ENCODE data around the gene FBXO31. TPM values are rescaled to one million over a fixed set of nuclear protein-coding genes. Genes with fewer than 3 reads are reported as not detected.
"Not testable (repeated sequence)": the region's sequence is repeated elsewhere in the genome, so short reads cannot be mapped to it uniquely, and the experiment has no call there.

FBXO31 gene
- total RNA-seq, 1 experiment from 2014 or later = 11.9 TPM

- H3K9me3 ChIP-seq (replicated peaks) = no peaks in the 10 kb centered on the region
- no peak for DNase-seq
- H3K4me3 ChIP-seq = no peak overlapping the region
- H3K27me3 ChIP-seq = no peaks in the 10 kb centered on the region
- no peaks in the 10 kb centered on the region for H3K36me3 ChIP-seq
- no peak overlapping the region for H3K27ac ChIP-seq
- no peaks in the 10 kb centered on the region for H3K4me1 ChIP-seq
Observed at GRCh38 chr16:87395181-87395842, 11.7 kb upstream of the FBXO31 start.

DNA sequence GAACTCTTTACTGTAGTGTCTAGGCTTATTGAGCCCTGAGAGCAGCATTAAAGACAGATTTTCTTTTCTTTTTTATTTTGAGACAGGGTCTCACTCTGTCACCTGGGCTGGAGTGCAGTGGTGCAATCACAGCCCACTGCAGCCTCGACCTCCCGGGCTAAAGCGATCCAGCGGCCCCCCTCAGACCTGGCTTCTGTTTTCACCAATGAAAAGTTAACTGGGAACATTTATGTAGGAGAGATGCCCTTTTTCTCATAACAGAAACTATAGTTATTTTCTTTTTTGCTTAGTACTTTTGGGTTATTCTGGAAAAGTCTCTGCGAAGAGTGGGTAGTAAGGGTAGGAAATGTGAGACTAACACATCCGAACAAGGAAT is 10.1 kb upstream of the FBXO31 start:
- H3K4me3 ChIP-seq = no peak overlapping the region
- no peaks in the 10 kb centered on the region for H3K36me3 ChIP-seq
- no peaks in the 10 kb centered on the region for H3K27me3 ChIP-seq
- H3K27ac ChIP-seq = no peak overlapping the region
- H3K9me3 ChIP-seq (replicated peaks) = no peaks in the 10 kb centered on the region
- H3K4me1 ChIP-seq = no peaks in the 10 kb centered on the region; the same call in 1 of the 2 replicates
- DNase-seq = no peak

GRCh38 chr16:87392821-87393679 is 9.5 kb upstream of the FBXO31 start:
- DNase-seq = peak; percentile 16 to 38

DNA sequence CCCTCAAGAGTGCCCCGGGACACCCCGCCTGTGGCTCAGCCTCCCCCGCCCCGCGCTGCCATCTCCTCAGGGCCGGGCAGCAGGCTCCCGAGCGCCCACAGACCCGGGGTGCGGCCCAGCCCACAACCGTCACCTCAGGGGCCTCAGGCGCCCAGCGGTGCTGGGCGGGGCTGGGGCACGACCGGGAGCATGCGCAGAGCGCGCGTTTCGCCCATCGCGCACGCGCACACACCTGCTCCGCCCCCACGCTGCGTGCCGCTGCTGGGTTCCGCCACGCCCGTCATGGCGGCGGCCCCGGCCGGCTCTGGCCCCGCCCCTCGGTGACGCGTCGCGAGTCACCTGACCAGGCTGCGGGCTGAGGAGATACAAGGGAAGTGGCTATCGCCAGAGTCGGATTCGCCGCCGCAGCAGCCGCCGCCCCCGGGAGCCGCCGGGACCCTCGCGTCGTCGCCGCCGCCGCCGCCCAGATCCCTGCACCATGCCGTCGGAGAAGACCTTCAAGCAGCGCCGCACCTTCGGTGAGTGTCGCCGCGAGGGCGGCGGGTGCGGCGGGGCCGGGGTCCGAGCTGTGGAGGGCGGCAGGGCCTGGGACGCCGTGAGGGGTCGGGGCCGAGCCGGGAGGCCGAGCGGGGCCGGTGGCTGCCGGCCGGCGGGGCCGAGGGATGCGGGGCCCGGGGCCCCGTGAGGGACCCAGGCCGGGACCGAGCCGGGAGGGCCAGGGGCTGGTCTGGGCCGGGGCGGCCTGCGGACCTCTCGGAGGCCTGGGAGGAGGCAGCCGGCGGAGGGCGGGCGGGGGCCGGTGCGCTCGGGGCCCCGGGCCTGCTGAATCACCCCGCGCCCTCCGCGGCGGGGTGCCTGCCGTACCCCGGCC is 8.6 kb upstream of the FBXO31 start, which contains the start of gene MAP1LC3B:
TSS of gene MAP1LC3B (plus strand) at position 387 of the 871 bp plus-strand sequence. CDS start at position 479, 92 bp downstream.
- peak; percentile 89 to 90 for DNase-seq
- H3K9me3 ChIP-seq (replicated peaks) = no peaks in the 10 kb centered on the region
- no peaks in the 10 kb centered on the region for H3K36me3 ChIP-seq
- no peaks in the 10 kb centered on the region for H3K27me3 ChIP-seq
- H3K4me3 ChIP-seq = peak within 1 kb of the TSS; percentile 75
- peak within 1 kb of the TSS; percentile 63 for H3K27ac ChIP-seq
- H3K4me1 ChIP-seq = peaks cover 2% of the 10 kb centered on the region

More at GRCh38 chr16:87392821-87393679, 9.5 kb upstream of the FBXO31 start:
- Histone ChIP-seq H3K36me3 (no peaks in the 10 kb centered on the region), H3K9me3 (replicated peaks) (no peaks in the 10 kb centered on the region), H3K4me1 (no peaks in the 10 kb centered on the region; the same call in 1 of the 2 replicates), H3K27ac (no peak overlapping the region), H3K4me3 (peak overlapping the region; percentile 75), H3K27me3 (no peaks in the 10 kb centered on the region)

GRCh38 chr16:87391324-87391949 is 7.9 kb upstream of the FBXO31 start:
- Histone ChIP-seq H3K36me3 (no peaks in the 10 kb centered on the region), H3K27ac (peak overlapping the region; percentile 63), H3K4me3 (peak overlapping the region; percentile 75), H3K4me1 (peaks cover 2% of the 10 kb centered on the region), H3K27me3 (no peaks in the 10 kb centered on the region), H3K9me3 (replicated peaks) (no peaks in the 10 kb centered on the region)
- DNase-seq = peak in 1 of 2 experiments; percentile 36

- Histone ChIP-seq H3K27me3 (no peaks in the 10 kb centered on the region), H3K9me3 (replicated peaks) (no peaks in the 10 kb centered on the region), H3K27ac (no peak overlapping the region; the same call in 1 of the 2 replicates), H3K36me3 (no peaks in the 10 kb centered on the region), H3K4me1 (peaks cover 2% of the 10 kb centered on the region), H3K4me3 (peak overlapping the region; percentile 75)
- no peak for DNase-seq
Observed at GRCh38 chr16:87390641-87391323, 7.2 kb upstream of the FBXO31 start.

DNA sequence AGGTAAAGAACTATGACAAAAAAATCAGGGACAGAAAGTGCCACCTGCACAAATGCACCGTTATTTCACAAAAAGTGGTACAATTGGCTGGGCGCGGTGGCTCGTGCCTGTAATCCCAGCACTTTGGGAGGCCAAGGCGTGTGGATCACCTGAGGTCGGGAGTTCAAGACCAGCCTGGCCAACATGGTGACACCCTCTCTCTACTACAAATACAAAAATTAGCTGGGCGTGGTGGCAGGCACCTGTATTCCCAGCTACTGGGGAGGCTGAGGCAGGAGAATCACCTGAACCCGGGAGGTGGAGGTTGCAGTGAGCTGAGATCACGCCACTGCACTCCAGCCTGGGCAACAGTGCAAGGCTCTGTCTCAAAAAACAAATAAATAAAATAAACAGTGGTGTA is 6.3 kb upstream of the FBXO31 start:
- not testable (repeated sequence) for DNase-seq, H3K4me1 ChIP-seq

GRCh38 chr16:87389245-87389644 is 5.7 kb upstream of the FBXO31 start:
- peaks cover 2% of the 10 kb centered on the region for H3K4me1 ChIP-seq
- H3K27ac ChIP-seq = no peak overlapping the region
- no peak for DNase-seq
- no peak overlapping the region for H3K4me3 ChIP-seq
- no peaks in the 10 kb centered on the region for H3K36me3 ChIP-seq
- no peaks in the 10 kb centered on the region for H3K27me3 ChIP-seq
- no peaks in the 10 kb centered on the region for H3K9me3 ChIP-seq (replicated peaks)

More for the DNA sequence above, 6.3 kb upstream of the FBXO31 start:
- not testable (repeated sequence) for H3K4me3 ChIP-seq; H3K27me3 ChIP-seq; H3K27ac ChIP-seq; H3K9me3 ChIP-seq (replicated peaks); H3K36me3 ChIP-seq

DNA sequence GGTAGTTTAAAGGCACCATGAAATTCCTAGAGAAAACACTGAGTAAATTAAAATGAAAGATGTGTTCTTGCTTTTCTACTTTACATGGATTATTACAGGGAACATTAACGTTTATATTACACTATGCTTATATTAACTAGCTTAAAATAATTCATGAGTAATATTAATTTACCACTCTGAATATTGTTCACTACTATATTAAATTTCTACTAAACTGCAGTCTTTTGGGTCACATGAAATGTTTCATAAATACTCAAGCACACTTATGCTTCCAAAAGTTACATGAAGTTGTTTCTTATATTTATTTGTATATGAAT is 5.2 kb upstream of the FBXO31 start:
- H3K36me3 ChIP-seq = no peaks in the 10 kb centered on the region
- DNase-seq = no peak
- peak overlapping the region; percentile 33 for H3K4me3 ChIP-seq
- no peaks in the 10 kb centered on the region for H3K27me3 ChIP-seq
- peaks cover 2% of the 10 kb centered on the region for H3K4me1 ChIP-seq
- no peaks in the 10 kb centered on the region for H3K9me3 ChIP-seq (replicated peaks)
- H3K27ac ChIP-seq = peak overlapping the region; percentile 84

- no peaks in the 10 kb centered on the region for H3K9me3 ChIP-seq (replicated peaks)
- peaks cover 2% of the 10 kb centered on the region for H3K4me1 ChIP-seq
- H3K36me3 ChIP-seq = no peaks in the 10 kb centered on the region
- DNase-seq = peak; percentile 88 to 91
- H3K27me3 ChIP-seq = no peaks in the 10 kb centered on the region
- H3K4me3 ChIP-seq = peak overlapping the region; percentile 33
- peak overlapping the region; percentile 84 for H3K27ac ChIP-seq
Observed at GRCh38 chr16:87387942-87388817, 4.6 kb upstream of the FBXO31 start.

DNA sequence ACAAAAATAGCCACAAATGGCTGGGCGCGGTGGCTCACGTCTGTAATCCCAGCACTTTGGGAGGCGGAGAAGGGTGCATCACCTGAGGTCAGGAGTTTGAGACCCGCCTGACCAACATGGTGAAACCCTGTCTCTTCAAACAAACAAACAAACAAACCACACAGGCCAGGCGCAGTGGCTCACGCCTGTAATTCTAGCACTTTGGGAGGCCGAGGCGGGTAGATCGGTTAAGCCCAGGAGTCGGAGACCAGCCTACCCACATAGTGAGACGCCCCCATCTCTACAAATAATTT is 1.2 kb upstream of the FBXO31 start:
- not testable (repeated sequence) for DNase-seq
- H3K27ac ChIP-seq = peak overlapping the region; percentile 87

DNA sequence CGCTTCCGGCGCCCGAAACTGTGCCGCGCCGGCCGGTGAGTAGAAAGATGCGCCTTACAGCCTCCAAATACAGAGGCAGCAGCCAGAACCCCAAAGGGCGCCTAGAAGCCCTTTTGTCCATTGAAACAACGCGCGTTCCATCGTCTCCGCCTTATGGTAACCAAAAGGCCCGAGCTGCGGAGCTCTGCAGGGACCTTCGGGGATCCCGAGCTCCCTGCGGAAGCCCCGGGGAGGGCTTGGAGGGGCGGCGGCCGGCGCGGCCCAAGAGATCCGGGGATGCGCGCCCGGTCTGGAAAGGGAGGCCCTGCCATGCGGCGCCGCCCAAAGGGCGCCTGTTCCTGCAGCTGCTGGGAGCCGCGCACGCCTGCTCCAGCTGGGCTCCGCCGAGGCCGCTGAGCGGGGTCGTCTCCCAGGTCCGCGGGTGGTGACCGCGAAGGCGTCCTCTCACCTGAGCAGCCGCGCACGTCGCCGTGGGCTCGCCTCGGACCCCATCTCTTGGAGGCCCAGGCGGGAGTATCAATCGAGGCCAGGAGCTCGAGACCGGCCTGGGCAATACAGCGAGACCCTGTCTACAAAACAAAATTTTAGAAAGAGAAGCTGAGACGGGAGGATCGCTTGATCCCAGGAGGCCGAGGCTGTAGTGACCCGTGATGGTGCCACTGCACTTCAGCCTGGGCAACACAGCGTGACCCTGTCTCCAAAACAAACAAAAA is 742 bp upstream of the FBXO31 start:
- DNase-seq = peak in 1 of 2 experiments; percentile 67
- H3K36me3 ChIP-seq = no peaks in the 10 kb centered on the region
- H3K9me3 ChIP-seq (replicated peaks) = no peaks in the 10 kb centered on the region
- H3K4me1 ChIP-seq = peaks cover 2% of the 10 kb centered on the region
- peak overlapping the region; percentile 87 for H3K27ac ChIP-seq
- no peaks in the 10 kb centered on the region for H3K27me3 ChIP-seq
- H3K4me3 ChIP-seq = peak overlapping the region; percentile 79

More for the DNA sequence above, 1.2 kb upstream of the FBXO31 start:
- H3K27me3 ChIP-seq; H3K4me1 ChIP-seq; H3K36me3 ChIP-seq; H3K9me3 ChIP-seq (replicated peaks): not testable (repeated sequence)
- peak overlapping the region; percentile 79 for H3K4me3 ChIP-seq
